ENCODE data around the gene SPAG9.

Gene SPAG9

DNA sequence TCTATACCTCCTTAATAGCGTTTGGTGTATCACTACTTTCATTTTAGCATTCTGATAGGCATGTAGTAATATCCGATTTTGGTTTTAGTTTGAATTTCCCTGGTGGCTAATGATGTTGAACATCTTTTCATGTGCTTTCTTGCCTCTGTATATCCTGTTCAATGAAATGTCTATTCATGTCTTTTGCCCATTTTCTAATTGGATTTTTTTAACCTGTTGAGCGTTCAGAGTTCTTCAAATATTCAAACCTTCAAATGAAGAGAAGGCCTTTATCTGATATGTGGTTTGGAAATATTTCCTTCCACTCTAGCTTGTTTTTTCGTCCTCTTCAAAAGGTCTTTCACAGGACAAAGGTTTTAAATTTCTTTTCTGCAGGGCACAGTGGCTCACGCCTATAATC lies 30.3 kb upstream of the SPAG9 start:
- DNase-seq (ENCODE audit: low spot score), result no peak
- TF ChIP-seq, protein P1, sequence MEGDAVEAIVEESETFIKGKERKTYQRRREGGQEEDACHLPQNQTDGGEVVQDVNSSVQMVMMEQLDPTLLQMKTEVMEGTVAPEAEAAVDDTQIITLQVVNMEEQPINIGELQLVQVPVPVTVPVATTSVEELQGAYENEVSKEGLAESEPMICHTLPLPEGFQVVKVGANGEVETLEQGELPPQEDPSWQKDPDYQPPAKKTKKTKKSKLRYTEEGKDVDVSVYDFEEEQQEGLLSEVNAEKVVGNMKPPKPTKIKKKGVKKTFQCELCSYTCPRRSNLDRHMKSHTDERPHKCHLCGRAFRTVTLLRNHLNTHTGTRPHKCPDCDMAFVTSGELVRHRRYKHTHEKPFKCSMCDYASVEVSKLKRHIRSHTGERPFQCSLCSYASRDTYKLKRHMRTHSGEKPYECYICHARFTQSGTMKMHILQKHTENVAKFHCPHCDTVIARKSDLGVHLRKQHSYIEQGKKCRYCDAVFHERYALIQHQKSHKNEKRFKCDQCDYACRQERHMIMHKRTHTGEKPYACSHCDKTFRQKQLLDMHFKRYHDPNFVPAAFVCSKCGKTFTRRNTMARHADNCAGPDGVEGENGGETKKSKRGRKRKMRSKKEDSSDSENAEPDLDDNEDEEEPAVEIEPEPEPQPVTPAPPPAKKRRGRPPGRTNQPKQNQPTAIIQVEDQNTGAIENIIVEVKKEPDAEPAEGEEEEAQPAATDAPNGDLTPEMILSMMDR (IDR thresholded peaks at IDR 0.05; ENCODE audit: extremely low read depth, missing control alignments), result no peak

DNA sequence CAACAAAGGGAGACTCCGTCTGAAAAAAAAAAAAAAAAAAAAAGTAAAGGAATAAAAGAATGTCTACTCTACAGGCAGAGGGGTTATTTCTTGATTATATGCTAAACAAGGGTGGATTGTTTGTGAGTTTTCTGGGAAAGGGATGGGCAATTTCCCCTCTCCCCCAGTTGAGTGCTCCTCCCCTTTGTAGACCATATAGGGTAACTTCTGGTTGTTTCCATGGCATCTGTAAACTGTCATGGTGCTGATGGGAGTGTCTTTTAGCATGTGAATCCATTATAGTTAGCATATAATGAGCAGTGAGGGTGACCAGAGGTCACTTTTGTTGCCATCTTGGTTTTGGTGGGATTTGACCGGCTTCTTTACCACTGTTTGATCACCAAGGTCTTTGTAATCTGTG lies 28.5 kb upstream of the SPAG9 start:
- TF ChIP-seq, protein P1 (IDR thresholded peaks at IDR 0.05; ENCODE audit: extremely low read depth, missing control alignments), result no peak
- DNase-seq (ENCODE audit: low spot score), result no peak

DNA sequence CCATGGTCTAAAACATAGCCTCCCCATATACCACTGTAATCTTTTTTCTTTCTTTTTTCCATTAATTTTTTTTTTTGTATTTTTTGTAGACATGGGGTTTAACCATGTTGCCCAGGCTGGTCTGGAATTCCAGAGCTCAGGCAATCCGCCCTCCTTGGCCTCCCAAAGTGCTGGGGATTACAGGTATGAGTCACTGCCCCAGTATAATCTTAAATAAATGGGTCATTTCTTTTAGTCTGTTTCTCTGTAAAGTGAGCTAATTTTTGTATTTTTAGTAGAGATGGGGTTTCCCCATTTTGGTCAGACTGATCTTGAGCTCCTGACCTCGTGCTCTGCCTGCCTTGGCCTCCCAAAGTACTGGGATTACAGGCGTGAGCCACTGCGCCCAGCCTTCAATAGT lies 27.0 kb upstream of the SPAG9 start:
- no peak for DNase-seq (ENCODE audit: low spot score)
- TF ChIP-seq, protein P1 (IDR thresholded peaks at IDR 0.05; ENCODE audit: extremely low read depth, missing control alignments), result no peak

DNA sequence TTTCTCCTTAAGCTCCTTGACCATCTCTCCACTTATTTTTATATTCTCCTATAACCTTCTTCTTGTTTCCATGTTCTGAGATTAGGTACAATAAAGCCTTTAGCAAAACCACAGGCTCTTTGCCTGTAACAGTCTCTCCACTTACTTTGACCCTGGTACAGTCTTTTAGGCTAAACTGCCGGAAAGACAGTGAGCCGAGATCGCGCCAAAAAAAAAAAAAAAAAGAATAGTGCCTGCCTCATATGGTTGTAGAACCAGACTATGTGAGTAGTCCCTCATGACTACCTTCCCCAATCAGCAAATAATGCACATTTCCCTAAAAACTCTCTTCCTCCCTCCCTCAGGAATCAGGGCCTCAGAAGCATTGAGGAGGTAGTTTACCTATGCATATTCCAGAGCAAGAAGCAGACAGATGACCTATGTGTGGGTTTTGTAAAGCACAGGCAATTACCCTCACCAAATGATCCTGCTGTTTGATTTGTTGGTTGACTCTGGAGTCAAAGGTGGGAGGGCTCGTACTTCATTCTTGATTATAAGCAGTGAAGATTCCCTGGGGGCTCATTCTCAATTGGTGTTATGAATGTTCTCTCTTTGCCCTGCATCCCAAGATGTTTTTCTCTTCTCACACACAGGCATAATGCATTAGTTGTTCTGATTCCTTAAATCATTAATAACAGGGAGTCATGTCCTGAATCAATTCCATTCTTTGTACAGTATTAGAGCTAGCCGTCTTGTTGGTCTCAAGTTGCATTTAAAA lies 23.8 kb upstream of the SPAG9 start:
- DNase-seq (ENCODE audit: low spot score), result no peak
- TF ChIP-seq, protein P1 (IDR thresholded peaks at IDR 0.05; ENCODE audit: extremely low read depth, missing control alignments), result no peak

DNA sequence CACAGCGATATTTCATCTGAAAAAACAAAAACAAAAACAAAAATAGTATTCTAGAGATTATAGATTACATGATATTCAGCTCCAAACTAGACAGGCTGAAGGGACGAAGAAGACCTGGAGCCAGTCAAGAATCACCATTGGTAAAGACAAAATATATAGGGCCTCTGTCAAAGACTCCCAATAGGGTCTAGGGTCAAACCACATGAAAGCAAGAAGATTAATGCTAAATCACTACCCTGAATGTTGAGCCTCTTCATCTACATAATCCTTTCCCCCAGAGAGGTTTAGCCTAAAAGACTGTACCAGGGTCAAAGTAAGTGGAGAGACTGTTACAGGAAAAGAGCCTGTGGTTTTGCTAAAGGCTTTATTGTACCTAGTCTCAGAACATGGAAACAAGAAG lies 21.9 kb upstream of the SPAG9 start:
- TF ChIP-seq, protein P1 (IDR thresholded peaks at IDR 0.05; ENCODE audit: extremely low read depth, missing control alignments), result no peak
- no peak for DNase-seq (ENCODE audit: low spot score)

DNA sequence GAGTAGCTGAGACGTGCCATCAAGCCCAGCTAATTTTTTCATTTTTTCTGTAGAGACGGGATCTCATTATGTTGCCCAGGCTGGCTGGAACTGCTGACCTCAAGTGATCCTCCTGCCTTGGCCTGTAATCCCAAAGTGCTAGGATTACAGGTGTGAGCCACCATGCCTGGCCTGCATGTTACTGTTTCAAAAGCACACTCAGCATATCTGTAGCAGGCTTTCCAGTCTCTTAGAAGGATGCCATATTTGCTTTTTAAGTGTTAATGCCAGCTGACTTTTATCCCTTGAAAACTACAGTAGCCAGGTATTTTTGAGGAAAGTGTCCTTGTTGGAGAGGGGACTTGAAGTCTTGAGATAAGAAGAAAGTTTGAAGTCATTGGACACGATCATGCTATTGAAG lies 15.3 kb upstream of the SPAG9 start:
- TF ChIP-seq, protein P1 (IDR thresholded peaks at IDR 0.05; ENCODE audit: extremely low read depth, missing control alignments), result no peak
- DNase-seq (ENCODE audit: low spot score), result no peak

DNA sequence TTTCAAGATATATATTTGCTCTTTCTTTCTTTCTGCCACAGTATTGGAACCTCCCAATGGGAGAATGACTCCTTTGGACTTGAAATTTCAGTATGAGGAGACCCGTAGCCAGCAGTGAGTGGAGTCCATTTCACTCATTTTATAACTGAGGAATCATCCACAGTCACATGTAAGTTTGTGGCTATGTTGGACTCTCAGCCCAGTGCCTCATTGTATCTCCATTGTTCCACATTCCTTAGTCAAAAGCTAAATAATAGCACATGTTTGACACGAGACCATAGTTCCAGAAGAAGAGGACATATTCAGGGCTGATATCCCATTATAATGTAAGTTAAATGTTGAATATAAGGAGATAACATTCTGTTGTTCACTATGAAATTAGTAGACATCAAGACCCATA lies 12.7 kb upstream of the SPAG9 start:
- TF ChIP-seq, protein P1 (IDR thresholded peaks at IDR 0.05; ENCODE audit: extremely low read depth, missing control alignments), result no peak
- no peak for DNase-seq (ENCODE audit: low spot score)

Measured in GM20000 (cell line).